ENCODE data around the gene ACSL1. TPM values are rescaled to one million over a fixed set of nuclear protein-coding genes. Genes with fewer than 3 reads are reported as not detected.

ACSL1 gene
- total and polyA plus RNA-seq, 9 of the 15 experiments (the other 6 are each of a cell fraction or from before 2014, with no cell fraction given), result 6.7 to 24.1 (median 15.0) TPM

DNA sequence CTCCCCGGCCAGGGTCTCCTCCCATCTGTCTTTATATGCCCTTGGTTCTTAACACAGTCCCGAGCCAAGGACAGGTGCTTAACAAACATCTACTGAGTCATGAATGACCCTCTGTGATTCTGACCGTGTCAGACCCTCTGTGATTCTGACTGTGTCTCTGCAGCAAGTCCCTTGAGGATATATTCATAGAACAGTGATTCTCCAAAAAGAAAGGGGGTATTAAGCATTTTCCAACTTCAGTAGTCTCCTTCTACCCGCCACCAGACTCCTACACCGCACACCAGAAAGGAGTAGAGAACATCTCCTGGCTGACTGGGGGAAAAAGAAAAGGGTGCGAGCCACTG, 13.6 kb downstream of the ACSL1 start:
- Histone ChIP-seq H3K4me3 (no peak overlapping the region), H3K4me2 (ENCODE audit: insufficient read depth, low read length) (no peak overlapping the region), H3K9me1 (ENCODE audit: control insufficient read depth, insufficient read depth, low read length) (no peaks in the 10 kb centered on the region), H3K79me2 (ENCODE audit: control insufficient read depth, insufficient read depth, low read length) (peaks cover 2% of the 10 kb centered on the region; the same call in 1 of the 3 replicates), H3K27me3 (ENCODE audit: control insufficient read depth in 2 of 2, insufficient read depth in 2 of 2, low read length in 2 of 2) (no peaks in the 10 kb centered on the region), H3K4me1 (replicated peaks in 1 of 2; ENCODE audit: control insufficient read depth in 2 of 2, insufficient read depth in 2 of 2, low read length in 2 of 2) (peaks cover 21 to 49% of the 10 kb centered on the region in 2 experiments), H4K20me1 (replicated peaks; ENCODE audit: control insufficient read depth, insufficient read depth, low read length) (no peaks in the 10 kb centered on the region), H3K9me3 (replicated peaks; ENCODE audit: control insufficient read depth, insufficient read depth, low read depth, low read length) (no peaks in the 10 kb centered on the region), H2AFZ (ENCODE audit: low read depth, low read length) (no peak overlapping the region), H3K27ac (ENCODE audit: extremely low read depth, low read depth, low read length) (no peak overlapping the region), H3K36me3 (ENCODE audit: control insufficient read depth, insufficient read depth, low read length) (no peaks in the 10 kb centered on the region), H3K9ac (ENCODE audit: insufficient read depth in 1 of 2, low read depth in 2 of 2, low read length in 2 of 2) (no peak overlapping the region)
- intact Hi-C loops (cut with micrococcal nuclease) (no loop called here), in situ Hi-C loops (cut with MboI) (no loop called here)
- DNase-seq (ENCODE audit: extremely low read depth in 1 of 4, low spot score in 3 of 4), result no peak
- CTCF ChIA-PET (ENCODE audit: low intra/inter-chr PET ratio), result no interaction called here
- POLR2A ChIA-PET, result no interaction called here
- no TSS peak for BruUV-seq (replicated peaks)
- WGBS (ENCODE audit: insufficient coverage, low coverage, missing lambda C conversion rate), result 47% methylated on average over 5 of the region's 6 CpGs
- TF ChIP-seq PHB2 (IDR thresholded peaks at IDR 0.05; ENCODE audit: low read depth) (no peak), ZNF121 (CRISPR knock-in tag; conservative IDR thresholded peaks at IDR 0.05) (no peak), BRF1 (IDR thresholded peaks at IDR 0.05; ENCODE audit: borderline replicate concordance, extremely low read depth, insufficient read length) (no peak), ZFX (CRISPR knock-in tag; IDR thresholded peaks at IDR 0.05) (no peak), SOX6 (IDR thresholded peaks at IDR 0.05) (no peak), SRSF1 (IDR thresholded peaks at IDR 0.05; ENCODE audit: low read depth, low read length) (no peak), RFX1 (IDR thresholded peaks at IDR 0.05) (no peak), RUNX1 (IDR thresholded peaks at IDR 0.05; ENCODE audit: low read depth) (no peak)
- TF ChIP-seq, protein P1, sequence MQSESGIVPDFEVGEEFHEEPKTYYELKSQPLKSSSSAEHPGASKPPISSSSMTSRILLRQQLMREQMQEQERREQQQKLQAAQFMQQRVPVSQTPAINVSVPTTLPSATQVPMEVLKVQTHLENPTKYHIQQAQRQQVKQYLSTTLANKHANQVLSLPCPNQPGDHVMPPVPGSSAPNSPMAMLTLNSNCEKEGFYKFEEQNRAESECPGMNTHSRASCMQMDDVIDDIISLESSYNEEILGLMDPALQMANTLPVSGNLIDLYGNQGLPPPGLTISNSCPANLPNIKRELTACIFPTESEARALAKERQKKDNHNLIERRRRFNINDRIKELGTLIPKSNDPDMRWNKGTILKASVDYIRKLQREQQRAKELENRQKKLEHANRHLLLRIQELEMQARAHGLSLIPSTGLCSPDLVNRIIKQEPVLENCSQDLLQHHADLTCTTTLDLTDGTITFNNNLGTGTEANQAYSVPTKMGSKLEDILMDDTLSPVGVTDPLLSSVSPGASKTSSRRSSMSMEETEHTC (IDR thresholded peaks at IDR 0.05), result no peak
- TF ChIP-seq, protein P2, sequence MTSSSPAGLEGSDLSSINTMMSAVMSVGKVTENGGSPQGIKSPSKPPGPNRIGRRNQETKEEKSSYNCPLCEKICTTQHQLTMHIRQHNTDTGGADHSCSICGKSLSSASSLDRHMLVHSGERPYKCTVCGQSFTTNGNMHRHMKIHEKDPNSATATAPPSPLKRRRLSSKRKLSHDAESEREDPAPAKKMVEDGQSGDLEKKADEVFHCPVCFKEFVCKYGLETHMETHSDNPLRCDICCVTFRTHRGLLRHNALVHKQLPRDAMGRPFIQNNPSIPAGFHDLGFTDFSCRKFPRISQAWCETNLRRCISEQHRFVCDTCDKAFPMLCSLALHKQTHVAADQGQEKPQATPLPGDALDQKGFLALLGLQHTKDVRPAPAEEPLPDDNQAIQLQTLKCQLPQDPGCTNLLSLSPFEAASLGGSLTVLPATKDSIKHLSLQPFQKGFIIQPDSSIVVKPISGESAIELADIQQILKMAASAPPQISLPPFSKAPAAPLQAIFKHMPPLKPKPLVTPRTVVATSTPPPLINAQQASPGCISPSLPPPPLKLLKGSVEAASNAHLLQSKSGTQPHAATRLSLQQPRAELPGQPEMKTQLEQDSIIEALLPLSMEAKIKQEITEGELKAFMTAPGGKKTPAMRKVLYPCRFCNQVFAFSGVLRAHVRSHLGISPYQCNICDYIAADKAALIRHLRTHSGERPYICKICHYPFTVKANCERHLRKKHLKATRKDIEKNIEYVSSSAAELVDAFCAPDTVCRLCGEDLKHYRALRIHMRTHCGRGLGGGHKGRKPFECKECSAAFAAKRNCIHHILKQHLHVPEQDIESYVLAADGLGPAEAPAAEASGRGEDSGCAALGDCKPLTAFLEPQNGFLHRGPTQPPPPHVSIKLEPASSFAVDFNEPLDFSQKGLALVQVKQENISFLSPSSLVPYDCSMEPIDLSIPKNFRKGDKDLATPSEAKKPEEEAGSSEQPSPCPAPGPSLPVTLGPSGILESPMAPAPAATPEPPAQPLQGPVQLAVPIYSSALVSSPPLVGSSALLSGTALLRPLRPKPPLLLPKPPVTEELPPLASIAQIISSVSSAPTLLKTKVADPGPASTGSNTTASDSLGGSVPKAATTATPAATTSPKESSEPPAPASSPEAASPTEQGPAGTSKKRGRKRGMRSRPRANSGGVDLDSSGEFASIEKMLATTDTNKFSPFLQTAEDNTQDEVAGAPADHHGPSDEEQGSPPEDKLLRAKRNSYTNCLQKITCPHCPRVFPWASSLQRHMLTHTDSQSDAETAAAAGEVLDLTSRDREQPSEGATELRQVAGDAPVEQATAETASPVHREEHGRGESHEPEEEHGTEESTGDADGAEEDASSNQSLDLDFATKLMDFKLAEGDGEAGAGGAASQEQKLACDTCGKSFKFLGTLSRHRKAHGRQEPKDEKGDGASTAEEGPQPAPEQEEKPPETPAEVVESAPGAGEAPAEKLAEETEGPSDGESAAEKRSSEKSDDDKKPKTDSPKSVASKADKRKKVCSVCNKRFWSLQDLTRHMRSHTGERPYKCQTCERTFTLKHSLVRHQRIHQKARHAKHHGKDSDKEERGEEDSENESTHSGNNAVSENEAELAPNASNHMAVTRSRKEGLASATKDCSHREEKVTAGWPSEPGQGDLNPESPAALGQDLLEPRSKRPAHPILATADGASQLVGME (CRISPR knock-in tag; IDR thresholded peaks at IDR 0.05), result no peak
- TF ChIP-seq, protein P3, sequence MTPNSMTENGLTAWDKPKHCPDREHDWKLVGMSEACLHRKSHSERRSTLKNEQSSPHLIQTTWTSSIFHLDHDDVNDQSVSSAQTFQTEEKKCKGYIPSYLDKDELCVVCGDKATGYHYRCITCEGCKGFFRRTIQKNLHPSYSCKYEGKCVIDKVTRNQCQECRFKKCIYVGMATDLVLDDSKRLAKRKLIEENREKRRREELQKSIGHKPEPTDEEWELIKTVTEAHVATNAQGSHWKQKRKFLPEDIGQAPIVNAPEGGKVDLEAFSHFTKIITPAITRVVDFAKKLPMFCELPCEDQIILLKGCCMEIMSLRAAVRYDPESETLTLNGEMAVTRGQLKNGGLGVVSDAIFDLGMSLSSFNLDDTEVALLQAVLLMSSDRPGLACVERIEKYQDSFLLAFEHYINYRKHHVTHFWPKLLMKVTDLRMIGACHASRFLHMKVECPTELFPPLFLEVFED (CRISPR knock-in tag; conservative IDR thresholded peaks at IDR 0.05), result no peak
- FAIRE-seq, result no peak
- ATAC-seq, result no peak

Measured in K562 (cell line).